Measurements from ENCODE around the gene CNOT6. TPM values are rescaled to one million over a fixed set of nuclear protein-coding genes. Genes with fewer than 3 reads are reported as not detected.

Gene CNOT6
- total RNA-seq, 1 experiment from 2014 or later: 32.8 TPM

GRCh38 chr5:180612683-180613082, 118.5 kb downstream of the CNOT6 start:
- ATAC-seq (no peak), DNase-seq (ENCODE audit: low read depth, low spot score) (no peak)
- no TSS peak for BruUV-seq (replicated peaks)
- Histone ChIP-seq H3K36me3 (ENCODE audit: control insufficient read depth, insufficient read depth, low read length) (no peaks in the 10 kb centered on the region), H3K27me3 (ENCODE audit: control insufficient read depth, insufficient read depth, low read length) (no peaks in the 10 kb centered on the region), H3K4me3 (ENCODE audit: low read depth in 2 of 2, low read length in 2 of 2) (no peak overlapping the region), H3K9me3 (ENCODE audit: control insufficient read depth, insufficient read depth, low read depth, low read length) (no peaks in the 10 kb centered on the region), H3K27ac (ENCODE audit: low read length) (no peak overlapping the region), H3K4me1 (ENCODE audit: control insufficient read depth, insufficient read depth, low read length) (no peaks in the 10 kb centered on the region)
- TF ChIP-seq CTCF (IDR thresholded peaks at IDR 0.05) (no peak), POLR2AphosphoS5 (IDR thresholded peaks at IDR 0.05; ENCODE audit: low read depth, low read length) (no peak), TCF7L2 (IDR thresholded peaks at IDR 0.05; ENCODE audit: low read depth, low read length) (no peak), SIN3A (IDR thresholded peaks at IDR 0.05; ENCODE audit: borderline replicate concordance, insufficient read depth, low read depth, low read length) (no peak), REST (IDR thresholded peaks at IDR 0.05; ENCODE audit: insufficient read depth in 1 of 2, low read depth in 2 of 2, low read length in 1 of 2) (no peak)
- ChIA-PET CTCF (no interaction called here), POLR2A (no interaction called here)
- intact Hi-C loops (cut with micrococcal nuclease; ENCODE audit: unreplicated experiment): loop anchor here (5.0 kb wide), 1 partner anchor 60 kb away; no protein-coding TSS in a partner anchor
- in situ Hi-C loops (cut with HindIII; ENCODE audit: low pct_unique_long_range_greater_than_20kb, low sequenced_read_pairs): no loop called here

- no peaks in the 10 kb centered on the region for H3K9me3 ChIP-seq (ENCODE audit: control insufficient read depth, insufficient read depth, low read depth, low read length)
- CTCF ChIA-PET: interaction anchor here (1.2 kb wide), 1 partner anchor 105 kb away, joined by 4 read pairs; no protein-coding TSS in a partner anchor
- no peak for DNase-seq (ENCODE audit: low read depth, low spot score)
- BruUV-seq (replicated peaks): no TSS peak
- POLR2A ChIA-PET: interaction anchor here (0.7 kb wide), 1 partner anchor 33 kb away, joined by 10 read pairs; no protein-coding TSS in a partner anchor
- H3K27ac ChIP-seq (ENCODE audit: low read length): no peak overlapping the region
- H3K27me3 ChIP-seq (ENCODE audit: control insufficient read depth, insufficient read depth, low read length): no peaks in the 10 kb centered on the region
- H3K36me3 ChIP-seq (ENCODE audit: control insufficient read depth, insufficient read depth, low read length): no peaks in the 10 kb centered on the region
- intact Hi-C loops (cut with micrococcal nuclease; ENCODE audit: unreplicated experiment): loop anchor here (5.0 kb wide), 1 partner anchor 59 kb away; no protein-coding TSS in a partner anchor
- H3K4me3 ChIP-seq (ENCODE audit: low read depth in 2 of 2, low read length in 2 of 2): no peak overlapping the region
- no peak for ATAC-seq
- no peak for TF ChIP-seq REST (IDR thresholded peaks at IDR 0.05; ENCODE audit: insufficient read depth in 1 of 2, low read depth in 2 of 2, low read length in 1 of 2)
- no peaks in the 10 kb centered on the region for H3K4me1 ChIP-seq (ENCODE audit: control insufficient read depth, insufficient read depth, low read length)
- in situ Hi-C loops (cut with HindIII; ENCODE audit: low pct_unique_long_range_greater_than_20kb, low sequenced_read_pairs): no loop called here
Measured at GRCh38 chr5:180613188-180613813, 119.1 kb downstream of the CNOT6 start.
